ENCODE measurements around the gene TDRD12.
"Not testable (repeated sequence)": the region's sequence is repeated elsewhere in the genome, so short reads cannot be mapped to it uniquely, and the experiment has no call there.

TDRD12 gene

DNA sequence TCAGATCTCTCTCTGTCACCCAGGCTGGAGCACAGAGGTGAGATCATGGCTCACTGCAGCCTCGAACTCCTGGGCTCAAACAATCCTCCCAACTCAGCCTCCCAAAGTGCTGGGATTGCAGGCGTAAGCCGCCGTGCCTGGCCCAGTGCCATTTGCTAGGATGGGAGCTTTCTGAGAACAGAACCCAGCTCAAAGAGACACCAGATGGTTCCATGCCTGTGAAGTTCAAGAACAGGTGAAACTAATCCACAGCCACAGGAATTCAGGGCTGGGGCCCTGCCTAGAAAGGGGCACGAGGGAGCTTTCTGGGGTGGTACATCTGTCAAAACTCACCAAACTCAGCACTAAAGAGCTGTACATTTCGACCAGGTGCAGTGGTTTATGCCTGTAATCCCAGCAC, 145.8 kb downstream of the TDRD12 start:
- TF ChIP-seq GATA1 (IDR thresholded peaks at IDR 0.05; ENCODE audit: low read depth, low read length) (no peak), POLR2A (IDR thresholded peaks at IDR 0.05; ENCODE audit: low read length) (no peak)
- DNase-seq = no peak

DNA sequence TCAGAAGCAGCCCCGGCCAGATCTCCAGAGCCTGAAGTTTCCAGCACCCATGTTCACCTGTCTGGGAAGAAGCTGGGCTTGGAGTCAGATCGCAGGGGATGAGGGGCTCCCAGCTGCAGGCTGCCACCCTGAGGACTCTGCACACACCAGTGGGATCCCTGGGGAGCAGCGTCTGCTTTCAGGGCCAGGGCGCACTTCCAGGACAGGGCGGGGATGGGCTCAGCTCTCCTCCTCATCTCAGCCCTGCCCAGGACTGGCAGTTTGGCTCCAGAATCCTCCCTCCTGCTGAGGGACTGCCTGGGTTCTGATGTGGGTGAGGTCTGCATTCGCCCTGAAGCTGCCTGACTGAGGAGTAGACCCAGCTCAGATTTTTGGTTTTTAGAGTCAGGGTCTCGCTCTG, 146.5 kb downstream of the TDRD12 start:
- TF ChIP-seq POLR2A (IDR thresholded peaks at IDR 0.05; ENCODE audit: low read length) (no peak), GATA1 (IDR thresholded peaks at IDR 0.05; ENCODE audit: low read depth, low read length) (no peak)
- no peak for DNase-seq

DNA sequence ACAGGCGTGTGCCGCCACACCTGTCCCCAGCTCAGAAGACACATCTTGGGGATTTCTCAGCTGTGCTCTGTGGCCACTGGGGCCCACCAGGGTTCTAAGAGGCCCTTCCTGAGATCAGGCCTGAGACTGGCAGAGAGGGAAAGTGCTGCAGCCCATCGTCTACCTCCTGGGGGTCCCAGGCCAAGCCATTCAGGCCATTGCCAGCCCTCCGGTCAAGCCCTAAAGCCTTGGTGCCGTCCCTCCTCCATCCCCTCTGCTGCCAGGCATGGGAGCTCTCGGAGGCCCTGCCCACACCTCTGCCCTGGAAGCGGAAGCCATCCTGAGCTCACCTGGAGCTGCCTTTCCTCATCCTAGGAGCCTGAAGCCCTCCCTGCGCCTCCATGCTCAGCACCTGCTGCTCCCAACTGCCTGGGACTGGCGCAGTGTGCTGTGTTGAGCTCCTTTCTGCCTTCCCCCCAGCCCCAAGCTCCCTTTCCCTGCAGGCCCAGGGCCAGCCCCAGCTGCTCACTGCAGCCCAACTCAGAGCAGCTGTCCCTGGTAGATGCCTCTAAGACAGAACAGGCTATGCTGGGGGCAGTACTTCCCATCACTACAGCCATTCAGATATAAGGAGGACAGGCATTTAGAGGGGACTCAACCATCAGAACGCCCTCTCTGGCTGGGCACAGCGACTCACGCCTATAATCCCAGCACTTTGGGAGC, 147.1 kb downstream of the TDRD12 start:
- no peak for TF ChIP-seq POLR2A (IDR thresholded peaks at IDR 0.05; ENCODE audit: low read length)
- TF ChIP-seq GATA1 (IDR thresholded peaks at IDR 0.05; ENCODE audit: low read depth, low read length) = no peak

DNA sequence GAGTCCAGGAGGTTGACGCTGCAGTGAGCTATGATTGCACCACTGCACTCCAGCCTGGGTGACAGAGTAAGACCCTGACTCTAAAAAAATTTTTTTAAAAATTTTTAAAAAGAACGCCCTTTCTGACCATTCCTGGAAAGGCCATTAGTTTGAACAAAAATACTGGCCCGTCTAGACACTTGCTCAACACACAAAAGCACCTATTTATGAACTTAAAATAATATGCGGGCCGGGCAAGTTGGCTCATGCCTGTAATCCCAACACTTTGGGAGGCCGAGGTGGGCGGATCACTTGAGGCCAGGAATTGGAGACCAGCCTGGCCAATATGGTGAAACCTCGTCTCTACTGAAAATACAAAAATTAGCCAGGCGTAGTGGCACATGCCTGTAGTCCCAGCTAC, 147.9 kb downstream of the TDRD12 start:
- DNase-seq = not testable (repeated sequence)

More for the DNA sequence above, 147.1 kb downstream of the TDRD12 start:
- no peak for DNase-seq

DNA sequence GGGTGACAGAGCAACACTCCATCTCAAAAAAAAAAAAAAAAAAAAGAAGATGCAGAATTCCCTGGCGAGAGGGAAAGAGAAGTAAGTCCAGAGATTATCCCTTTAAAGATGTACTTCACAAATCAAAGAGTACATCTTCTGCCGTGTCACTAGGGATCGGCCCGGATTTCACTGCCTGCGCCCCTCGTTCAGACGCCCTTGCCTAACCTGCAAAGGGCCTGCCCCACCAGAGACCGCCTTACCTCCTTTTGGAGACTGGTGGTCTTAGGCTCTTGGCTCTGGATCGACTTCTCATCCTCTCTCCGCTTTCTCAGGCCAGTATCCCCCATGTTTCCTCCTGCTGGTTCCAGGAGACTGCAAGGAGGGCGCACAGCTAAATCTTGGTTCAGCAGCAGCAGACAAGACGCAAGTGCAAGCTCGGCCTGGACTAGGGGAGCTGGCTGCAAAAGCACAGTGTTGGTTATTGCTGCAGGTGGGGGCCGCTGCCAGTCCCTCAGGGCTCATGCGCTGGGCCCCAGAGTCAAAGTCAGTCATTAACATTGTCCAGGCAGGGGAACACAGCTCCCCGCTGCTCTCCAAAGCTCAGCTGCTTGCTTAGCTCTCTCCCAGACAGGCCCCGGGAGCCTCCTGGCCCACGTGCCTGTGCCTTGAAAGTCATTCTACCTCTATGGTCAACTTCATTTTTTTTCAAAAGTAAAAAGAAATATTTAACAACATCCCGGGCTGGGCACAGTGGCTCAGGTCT, 148.8 kb downstream of the TDRD12 start:
- DNase-seq = no peak
- TF ChIP-seq POLR2A (IDR thresholded peaks at IDR 0.05; ENCODE audit: low read length) = no peak
- no peak for TF ChIP-seq GATA1 (IDR thresholded peaks at IDR 0.05; ENCODE audit: low read depth, low read length)

DNA sequence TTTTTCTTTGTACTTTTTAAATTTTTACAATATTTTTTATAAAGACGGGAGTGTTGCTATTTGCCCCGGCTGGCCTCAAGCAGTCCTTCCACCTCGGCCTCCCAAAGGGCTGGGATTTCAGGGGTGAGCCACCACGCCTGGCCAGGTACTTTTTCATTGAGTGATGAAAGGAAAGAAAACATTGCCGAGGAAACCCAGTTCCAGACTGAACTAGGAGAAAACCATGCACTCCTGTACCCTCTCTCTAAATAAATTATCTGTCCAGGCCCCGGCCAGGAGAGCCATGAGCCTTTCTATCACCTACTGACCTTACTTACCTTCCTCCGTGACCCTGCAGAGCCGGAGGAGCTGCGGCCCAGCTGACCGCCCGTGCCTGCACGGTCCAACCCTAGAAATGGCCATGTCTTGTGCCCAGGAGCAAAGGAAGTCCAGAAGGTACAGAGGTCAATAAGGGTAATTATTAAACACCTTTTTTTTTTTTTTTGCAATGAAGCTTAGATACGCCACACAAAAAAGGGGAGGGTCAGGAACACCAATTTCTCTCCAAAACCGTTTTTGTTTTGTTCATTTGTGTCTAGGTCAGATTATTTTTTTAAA, 149.9 kb downstream of the TDRD12 start, which contains the start of gene SLC7A9:
Gene SLC7A9, minus strand, starts transcription at position 399 of the 597 bp plus-strand sequence. CDS start 1,233 bp downstream, outside the sequence.
- DNase-seq = no peak
- TF ChIP-seq POLR2A (IDR thresholded peaks at IDR 0.05; ENCODE audit: low read length) = no peak

DNA sequence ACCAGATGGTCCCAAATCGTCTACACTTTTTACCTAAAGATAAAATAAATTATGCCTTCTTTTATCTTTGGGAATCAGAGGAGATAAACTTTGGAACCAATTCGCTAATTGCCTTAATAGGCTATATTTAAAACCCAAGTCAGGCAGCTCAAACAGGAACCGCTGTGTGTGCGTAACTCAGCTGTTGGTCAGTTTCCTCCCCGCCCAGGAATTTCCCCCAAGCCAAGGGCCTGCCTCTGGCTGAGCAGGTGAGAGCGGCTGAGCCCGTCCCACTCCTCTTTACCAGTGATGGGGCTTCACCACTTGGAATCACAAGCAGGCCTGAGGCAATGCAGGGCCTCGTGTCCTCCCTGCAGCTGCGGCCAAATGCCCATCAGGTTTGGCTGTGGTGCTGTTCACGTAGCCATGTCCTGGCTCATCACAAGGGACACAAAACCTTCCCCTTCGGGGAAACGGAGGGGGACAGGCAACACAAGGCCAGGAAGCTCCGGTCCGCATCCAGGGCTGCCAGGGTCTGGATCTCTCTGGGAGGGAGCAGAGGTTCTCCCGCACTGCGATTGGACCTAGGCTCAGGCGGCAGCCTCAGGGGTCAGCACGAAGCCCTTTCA, 150.5 kb downstream of the TDRD12 start:
- DNase-seq = no peak
- no peak for TF ChIP-seq GATA1 (IDR thresholded peaks at IDR 0.05; ENCODE audit: low read depth, low read length)
- TF ChIP-seq POLR2A (IDR thresholded peaks at IDR 0.05; ENCODE audit: low read length) = no peak

DNA sequence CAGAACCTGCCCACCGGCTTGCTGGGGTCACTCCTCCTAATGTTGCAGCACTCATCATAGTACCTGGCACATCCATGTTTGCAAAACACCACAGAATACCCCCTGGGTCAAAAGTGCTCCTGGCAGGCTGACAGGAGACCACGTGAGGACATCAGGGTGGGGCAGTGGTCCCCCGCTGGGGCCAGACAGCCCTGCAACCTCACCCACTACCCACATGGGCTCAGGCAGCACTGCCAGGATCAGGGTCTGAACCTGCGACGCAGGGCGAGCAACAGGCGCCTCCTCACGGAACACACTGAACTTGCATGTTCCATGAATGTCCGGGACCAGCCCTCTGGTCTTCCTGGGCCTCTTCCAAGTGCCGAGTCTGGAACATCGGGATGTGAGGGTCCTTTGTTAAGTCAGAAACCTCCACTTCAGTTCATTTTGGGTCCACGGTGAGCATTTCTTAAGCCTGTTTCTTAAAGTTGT, 151.4 kb downstream of the TDRD12 start:
- TF ChIP-seq GATA1 (IDR thresholded peaks at IDR 0.05; ENCODE audit: low read depth, low read length) (no peak), POLR2A (IDR thresholded peaks at IDR 0.05; ENCODE audit: low read length) (no peak)
- no peak for DNase-seq

DNA sequence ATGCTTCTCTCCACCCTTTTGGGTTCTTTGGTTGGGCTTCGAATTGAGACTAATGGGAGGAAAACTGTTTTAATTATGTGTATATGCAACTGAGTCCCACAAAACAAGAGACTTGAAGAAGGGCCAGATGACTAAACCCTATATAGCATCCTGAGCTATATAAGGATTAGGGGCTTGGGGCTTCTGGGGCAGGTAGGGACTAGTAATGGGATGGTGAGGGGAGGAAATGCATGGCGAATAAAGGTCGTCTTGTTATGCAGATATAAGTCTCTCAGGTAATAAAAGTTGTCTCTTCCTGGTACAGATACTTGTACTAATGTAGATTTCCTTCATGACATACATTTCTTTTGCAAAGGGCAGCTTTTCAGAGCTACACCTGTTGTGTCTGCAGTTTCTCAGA, 152.8 kb downstream of the TDRD12 start:
- TF ChIP-seq POLR2A (IDR thresholded peaks at IDR 0.05; ENCODE audit: low read length) (no peak), GATA1 (IDR thresholded peaks at IDR 0.05; ENCODE audit: low read depth, low read length) (no peak)
- DNase-seq = no peak

DNA sequence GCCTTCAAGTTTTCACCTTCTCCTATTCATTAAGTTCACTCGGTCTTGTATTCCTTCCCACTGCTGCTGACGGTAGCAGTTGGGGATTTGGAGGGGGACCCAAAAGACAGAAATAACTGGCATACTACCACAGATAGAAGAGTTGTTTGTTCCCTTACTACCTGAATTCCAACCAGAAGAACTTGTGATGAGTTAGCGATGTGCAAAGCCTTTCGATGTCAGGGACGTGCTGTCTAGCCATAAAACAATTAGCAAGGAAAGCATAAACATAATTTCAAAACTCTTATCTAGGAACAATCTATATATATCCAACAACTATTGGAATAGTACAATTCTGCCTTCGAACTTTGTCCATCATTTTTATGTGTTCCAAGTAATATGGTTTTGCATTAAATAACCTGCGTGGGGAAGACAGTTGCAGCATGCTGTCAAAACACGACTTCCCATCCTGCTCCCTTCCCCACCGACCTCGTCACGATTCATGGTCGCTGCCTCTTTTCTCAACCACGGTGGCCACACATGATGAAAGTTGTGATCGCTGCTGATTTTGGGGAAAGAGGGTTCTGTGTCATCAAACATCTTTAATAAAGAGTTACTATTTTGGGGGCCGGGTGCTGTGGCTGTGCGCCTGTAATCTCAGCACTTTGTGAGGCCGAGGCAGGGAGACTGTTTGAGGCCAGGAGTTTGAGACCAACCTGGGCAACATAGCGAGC, 153.8 kb downstream of the TDRD12 start:
- DNase-seq = no peak
- TF ChIP-seq POLR2A (IDR thresholded peaks at IDR 0.05; ENCODE audit: low read length) (no peak), GATA1 (IDR thresholded peaks at IDR 0.05; ENCODE audit: low read depth, low read length) (no peak)

DNA sequence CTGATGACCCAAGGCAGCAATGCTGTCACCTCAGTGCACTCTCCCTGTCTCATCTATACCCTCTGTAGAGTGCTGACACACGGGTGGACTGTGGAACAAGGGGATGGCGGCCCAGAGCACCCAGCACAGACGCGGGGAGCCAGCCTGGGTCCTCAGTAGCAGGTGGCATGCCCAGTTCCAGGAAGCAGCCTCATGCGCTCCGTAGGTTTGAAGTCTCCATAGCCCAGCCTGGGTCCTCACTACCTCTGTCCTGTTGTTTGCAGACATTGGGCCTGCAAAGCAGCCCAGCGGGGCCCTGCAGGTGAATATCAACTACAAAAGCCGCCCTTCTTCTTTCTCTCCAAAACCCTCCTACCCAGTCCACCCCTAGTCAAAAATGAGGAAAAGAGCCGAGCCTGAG, 155.0 kb downstream of the TDRD12 start:
- DNase-seq = no peak
- TF ChIP-seq POLR2A (IDR thresholded peaks at IDR 0.05; ENCODE audit: low read length) (no peak), GATA1 (IDR thresholded peaks at IDR 0.05; ENCODE audit: low read depth, low read length) (no peak)

DNA sequence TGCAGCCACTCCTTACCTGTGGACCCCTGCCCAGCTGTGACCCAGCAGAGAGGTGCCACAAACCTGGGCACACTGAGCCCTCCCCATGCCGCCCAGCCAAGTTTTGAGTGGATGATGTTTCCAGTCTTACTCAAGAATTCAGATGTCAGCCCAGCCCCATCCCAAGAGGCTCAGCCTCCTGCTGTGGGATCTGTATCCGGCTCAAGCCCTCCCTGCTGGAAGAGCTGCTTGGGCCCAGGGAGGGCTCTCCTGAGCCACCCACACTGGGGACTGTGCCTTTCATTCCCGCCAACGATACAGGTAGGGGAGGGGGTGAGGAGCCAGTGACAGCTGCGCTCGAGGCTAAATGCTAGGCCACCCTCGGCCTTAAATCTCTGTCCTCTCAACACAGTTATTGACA, 155.9 kb downstream of the TDRD12 start:
- DNase-seq = no peak
- TF ChIP-seq GATA1 (IDR thresholded peaks at IDR 0.05; ENCODE audit: low read depth, low read length) (no peak), POLR2A (IDR thresholded peaks at IDR 0.05; ENCODE audit: low read length) (no peak)

DNA sequence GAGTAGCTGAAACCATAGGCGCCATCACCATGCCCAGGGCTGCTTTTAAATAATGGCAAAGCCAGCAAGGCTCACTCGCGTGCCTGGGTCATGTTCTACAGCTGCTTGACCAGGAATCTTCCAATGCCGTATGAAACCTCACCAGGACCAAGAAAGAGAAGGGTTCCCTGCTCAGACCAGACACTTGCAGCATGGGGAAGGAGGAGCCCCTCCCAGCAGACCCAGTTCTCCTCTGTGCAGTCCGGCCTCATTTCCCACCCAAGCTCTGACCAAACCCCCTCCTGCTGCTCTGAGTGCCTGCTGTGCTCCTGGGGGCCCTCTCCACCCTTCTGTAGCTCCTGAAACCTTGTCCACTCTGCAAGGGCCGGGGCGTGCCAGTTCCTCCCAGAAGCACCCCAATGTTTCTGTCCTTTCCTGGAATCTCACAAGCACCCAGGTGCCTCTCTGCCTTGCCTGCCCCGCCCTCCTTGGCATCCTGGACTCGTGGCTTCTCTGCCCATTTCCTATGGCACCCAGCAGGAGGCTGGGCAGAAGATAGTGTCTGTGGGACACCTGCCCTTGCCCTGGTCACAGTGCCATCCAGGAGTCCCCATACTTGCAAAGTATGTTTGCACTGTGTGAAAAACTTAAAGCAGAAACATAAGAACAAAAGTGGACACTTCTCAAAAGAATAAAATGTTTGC, 156.8 kb downstream of the TDRD12 start:
- TF ChIP-seq GATA1 (IDR thresholded peaks at IDR 0.05; ENCODE audit: low read depth, low read length) (no peak), POLR2A (IDR thresholded peaks at IDR 0.05; ENCODE audit: low read length) (no peak)
- no peak for DNase-seq
